Ascending aorta (tissue), 2 donors: ENCODE measurements around the gene KANSL2. TPM values are rescaled to one million over a fixed set of nuclear protein-coding genes. Genes with fewer than 3 reads are reported as not detected.
"Not testable (repeated sequence)": the region's sequence is repeated elsewhere in the genome, so short reads cannot be mapped to it uniquely, and the experiment has no call there.

Experiments
- DNase-seq, 2 donors: peaks; one replicate each; pipeline ENCODE4 v3.0.0-alpha.2; 2019; ENCODE audit warnings: low spot score in 2 of 2
- H3K27ac ChIP-seq, 2 donors: fragments of 200-600 bp; sonication (generic); one replicate each; pipeline ENCODE4 v1.5.1; 2016 to 2017; ENCODE audit warnings: mild to moderate bottlenecking in 1 of 2
- H3K27me3 ChIP-seq: fragments of 200-600 bp; sonication (generic); one replicate; pipeline ENCODE4 v1.5.1; 2017
- H3K36me3 ChIP-seq, 2 donors: fragments of 200-600 bp; sonication (generic); one replicate each; pipeline ENCODE4 v1.5.1; 2016
- H3K4me1 ChIP-seq, 2 donors: fragments of 200-600 bp; sonication (generic); one replicate each; pipeline ENCODE4 v1.5.1; 2016 to 2017; ENCODE audit warnings: mild to moderate bottlenecking in 1 of 2
- H3K4me3 ChIP-seq, 2 donors: fragments of 200-600 bp; sonication (generic); one replicate each; pipeline ENCODE4 v1.5.1; 2016 to 2017; ENCODE audit warnings: mild to moderate bottlenecking in 1 of 2
- H3K9me3 ChIP-seq, 2 donors: fragments of 200-600 bp; sonication (generic); one replicate each; pipeline ENCODE4 v1.5.1; 2016
- intact Hi-C: fragments of 100-400 bp; cut with DNase I; formaldehyde crosslinking; loops from one replicate; pipeline ENCODE4 v1.15.1; 2023
- total RNA-seq: library from RNA; depleted of rRNA; stranded (reverse); fragments of >200 nt; gene quantifications from one replicate; pipeline ENCODE4 v1.1.0, GENCODE V29; 2016
- TF ChIP-seq, protein P1 (sequence below), 3 experiments: fragments of 200-600 bp in 2 of 3; fragments of 450-650 bp in 1 of 3; sonication (generic) in 2 of 3; IDR thresholded peaks; one replicate each; pipeline ENCODE4 v1.5.1; 2016 to 2019; ENCODE audit warnings: antibody characterized with exemption in 3 of 3, mild to moderate bottlenecking in 1 of 3, moderate library complexity in 1 of 3

The KANSL2 gene
- total RNA-seq, 1 donor from 2014 or later, result 30.1 TPM

DNA sequence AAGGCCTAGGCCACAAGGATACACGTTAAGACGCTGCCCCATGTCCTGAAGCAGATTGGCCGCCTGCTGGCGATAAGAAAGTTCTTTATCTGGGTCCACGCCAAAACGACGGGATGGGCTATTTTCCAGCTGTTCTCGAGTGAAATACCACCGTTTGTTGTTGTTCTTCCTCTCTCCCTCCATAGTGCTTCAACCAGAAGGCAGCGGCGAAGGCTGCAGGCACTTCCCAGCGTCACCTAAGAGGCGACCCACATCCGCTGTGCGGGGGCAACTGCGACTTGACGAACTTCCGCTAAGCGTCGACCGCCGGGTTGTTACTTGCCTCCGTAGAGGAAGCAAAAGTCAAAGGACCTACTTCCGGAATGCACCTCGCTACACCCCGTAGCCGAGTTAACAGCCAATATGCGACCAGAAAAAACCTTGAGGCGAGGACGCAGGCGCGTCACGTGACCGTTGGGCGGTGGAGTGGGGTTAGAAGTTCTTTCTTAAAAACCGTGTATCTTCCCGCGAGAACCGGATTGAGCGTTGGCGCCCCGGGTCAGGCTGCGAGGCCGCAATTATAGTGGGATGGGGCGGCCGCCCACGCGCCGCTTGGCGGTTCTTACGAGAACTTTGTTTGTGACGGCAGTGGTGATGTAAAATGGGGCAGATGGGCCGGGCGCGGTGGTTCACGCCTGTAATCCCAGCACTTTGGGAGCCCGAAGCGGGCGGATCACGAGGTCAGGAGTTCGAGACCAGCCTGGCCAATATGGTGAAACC lies 34.6 kb upstream of the KANSL2 start, which contains the start of gene CCNT1:
CCNT1 (minus strand) TSS at position 215 of the 759 bp plus-strand sequence; CDS start at position 183, 32 bp downstream.
- H3K36me3 ChIP-seq, result peaks cover 5 to 9% of the 10 kb centered on the region in 2 donors
- TF ChIP-seq, protein P1, sequence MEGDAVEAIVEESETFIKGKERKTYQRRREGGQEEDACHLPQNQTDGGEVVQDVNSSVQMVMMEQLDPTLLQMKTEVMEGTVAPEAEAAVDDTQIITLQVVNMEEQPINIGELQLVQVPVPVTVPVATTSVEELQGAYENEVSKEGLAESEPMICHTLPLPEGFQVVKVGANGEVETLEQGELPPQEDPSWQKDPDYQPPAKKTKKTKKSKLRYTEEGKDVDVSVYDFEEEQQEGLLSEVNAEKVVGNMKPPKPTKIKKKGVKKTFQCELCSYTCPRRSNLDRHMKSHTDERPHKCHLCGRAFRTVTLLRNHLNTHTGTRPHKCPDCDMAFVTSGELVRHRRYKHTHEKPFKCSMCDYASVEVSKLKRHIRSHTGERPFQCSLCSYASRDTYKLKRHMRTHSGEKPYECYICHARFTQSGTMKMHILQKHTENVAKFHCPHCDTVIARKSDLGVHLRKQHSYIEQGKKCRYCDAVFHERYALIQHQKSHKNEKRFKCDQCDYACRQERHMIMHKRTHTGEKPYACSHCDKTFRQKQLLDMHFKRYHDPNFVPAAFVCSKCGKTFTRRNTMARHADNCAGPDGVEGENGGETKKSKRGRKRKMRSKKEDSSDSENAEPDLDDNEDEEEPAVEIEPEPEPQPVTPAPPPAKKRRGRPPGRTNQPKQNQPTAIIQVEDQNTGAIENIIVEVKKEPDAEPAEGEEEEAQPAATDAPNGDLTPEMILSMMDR (IDR thresholded peaks at IDR 0.05), result peak in 2 of 3 experiments; percentile 10 to 17
- intact Hi-C loops, result loop anchor here (1.0 to 10.0 kb wide), 5 partner anchors 34 to 814 kb away; partner anchors contain the start of genes ADCY6, ARF3, KANSL2 and TUBA1C
- peak within 1 kb of the TSS; percentile 89 to 99 for H3K27ac ChIP-seq
- peak; percentile 98 to 100 for DNase-seq
- H3K27me3 ChIP-seq, result no peaks in the 10 kb centered on the region
- H3K4me1 ChIP-seq, result peaks cover 8 to 16% of the 10 kb centered on the region in 2 donors
- peak within 1 kb of the TSS; percentile 73 to 99 for H3K4me3 ChIP-seq
- H3K9me3 ChIP-seq, result peaks cover 0 to 9% of the 10 kb centered on the region in 2 donors

DNA sequence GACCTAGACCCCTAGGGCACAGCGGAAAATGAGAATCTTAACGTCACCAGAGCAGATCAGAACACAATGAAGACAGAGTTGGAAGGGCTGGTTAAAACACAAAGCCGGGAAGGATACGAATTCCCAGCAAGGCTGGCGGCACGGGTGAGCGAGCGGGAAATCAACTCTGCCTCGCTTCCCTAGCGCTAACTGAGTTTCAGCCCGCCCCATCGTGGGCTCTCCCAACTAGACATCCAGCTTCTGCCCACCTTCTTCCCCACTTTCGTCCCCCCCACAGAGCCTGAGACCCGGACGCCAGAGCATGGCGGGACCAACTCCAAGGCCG lies 34.1 kb upstream of the KANSL2 start:
- Histone ChIP-seq H3K9me3 (peaks cover 0 to 9% of the 10 kb centered on the region in 2 donors), H3K36me3 (peaks cover 6 to 14% of the 10 kb centered on the region in 2 donors), H3K4me3 (peak overlapping the region; percentile 73 to 99), H3K27ac (peak overlapping the region; percentile 89 to 99), H3K27me3 (no peaks in the 10 kb centered on the region), H3K4me1 (peaks cover 8 to 16% of the 10 kb centered on the region in 2 donors)
- intact Hi-C loops, result loop anchor here (1.0 to 10.0 kb wide), 5 partner anchors 34 to 814 kb away; partner anchors contain the start of genes ADCY6, ARF3, KANSL2 and TUBA1C
- DNase-seq, result no peak
- TF ChIP-seq, protein P1 (IDR thresholded peaks at IDR 0.05), result no peak

DNA sequence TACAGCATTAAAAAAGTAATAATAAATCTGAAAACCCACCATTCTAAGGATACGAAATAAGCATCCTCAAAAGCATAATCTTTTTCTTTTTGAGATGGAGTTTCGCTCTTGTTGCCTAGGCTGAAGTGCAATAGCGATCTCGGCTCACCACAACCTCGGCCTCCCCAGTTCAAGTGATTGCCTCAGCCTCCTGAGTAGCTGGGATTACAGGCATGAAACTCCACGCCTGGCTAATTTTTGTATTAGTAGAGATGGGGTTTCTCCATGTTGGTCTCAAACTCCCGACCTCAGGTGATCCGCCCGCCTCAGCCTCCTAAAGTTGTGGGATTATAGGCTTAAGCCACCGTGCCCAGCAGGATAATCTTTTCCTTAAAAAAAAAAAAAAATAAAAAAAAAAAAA lies 30.2 kb upstream of the KANSL2 start:
- H3K9me3 ChIP-seq, result no peaks in the 10 kb centered on the region
- intact Hi-C loops, result loop anchor here (10.0 kb wide), 1 partner anchor 553 kb away; the partner anchor contains the start of gene TUBA1C
- peaks cover 12 to 32% of the 10 kb centered on the region in 2 donors for H3K36me3 ChIP-seq
- H3K4me1 ChIP-seq, result peaks cover 8 to 19% of the 10 kb centered on the region in 2 donors
- H3K27ac ChIP-seq, result no peak overlapping the region
- TF ChIP-seq, protein P1 (IDR thresholded peaks at IDR 0.05), result no peak
- no peaks in the 10 kb centered on the region for H3K27me3 ChIP-seq
- DNase-seq, result no peak
- H3K4me3 ChIP-seq, result no peak overlapping the region

DNA sequence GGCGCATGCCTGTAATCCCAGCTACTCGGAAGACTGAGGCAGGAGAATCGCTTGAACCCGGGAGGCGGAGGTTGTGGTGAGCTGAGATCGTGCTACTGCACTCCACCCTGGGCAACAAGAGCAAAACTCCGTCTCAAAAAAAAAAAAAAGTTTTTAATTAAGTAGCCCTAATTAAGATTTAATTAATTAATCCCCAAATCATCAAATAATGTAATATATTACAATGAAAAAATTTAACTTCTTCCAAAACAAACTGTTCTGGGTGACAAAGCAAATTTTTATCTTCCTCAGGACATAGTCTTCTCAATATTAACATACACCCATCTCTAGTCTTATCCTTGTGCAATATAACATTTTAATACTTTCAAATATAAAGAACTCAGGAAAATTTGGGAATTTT lies 16.8 kb upstream of the KANSL2 start:
- intact Hi-C loops, H3K27me3 ChIP-seq, H3K9me3 ChIP-seq, H3K4me3 ChIP-seq, H3K27ac ChIP-seq, DNase-seq, H3K4me1 ChIP-seq: not testable (repeated sequence)
- peaks cover 54 to 65% of the 10 kb centered on the region in 2 donors for H3K36me3 ChIP-seq

DNA sequence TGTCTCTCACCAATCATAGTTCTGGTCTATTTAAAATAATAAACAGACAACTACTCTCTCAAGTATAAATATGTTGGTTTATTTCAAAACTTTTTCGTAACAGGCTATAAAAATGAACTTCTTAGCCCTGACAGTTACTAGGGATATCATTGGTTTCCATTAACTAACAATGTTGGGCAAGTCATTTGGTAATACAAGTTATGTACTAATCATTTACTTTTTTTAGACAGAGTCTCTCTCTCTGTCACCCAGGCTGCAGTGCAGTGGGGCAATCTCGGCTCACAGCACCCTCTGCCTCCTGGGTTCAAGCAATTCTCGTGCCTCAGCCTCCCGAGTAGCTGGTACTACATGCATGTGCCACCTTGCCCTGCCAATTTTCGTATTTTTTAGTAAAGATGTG lies 14.6 kb upstream of the KANSL2 start:
- peaks cover 51 to 70% of the 10 kb centered on the region in 2 donors for H3K36me3 ChIP-seq
- TF ChIP-seq, protein P1 (IDR thresholded peaks at IDR 0.05), result no peak
- intact Hi-C loops, result no loop called here

DNA sequence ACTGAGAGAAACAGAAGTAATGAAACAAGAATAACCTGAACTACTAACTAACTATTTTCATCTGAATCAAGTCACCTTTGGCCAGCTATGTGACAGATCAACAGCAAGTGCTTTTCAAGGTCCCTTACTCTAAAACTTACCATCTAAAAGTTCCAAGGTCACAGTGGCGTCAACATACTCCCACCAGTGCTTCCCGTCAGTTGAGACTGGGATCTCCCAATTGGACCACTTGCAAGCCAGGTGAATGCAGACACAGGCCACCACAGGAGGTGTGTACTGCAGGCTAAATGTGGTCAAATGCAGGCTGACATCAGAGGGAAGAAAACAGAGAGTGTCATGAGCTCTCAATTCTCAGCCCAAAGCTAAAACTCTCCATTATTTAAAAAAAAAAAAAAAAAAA lies 13.8 kb upstream of the KANSL2 start:
- DNase-seq, result no peak
- H3K27ac ChIP-seq, result no peak overlapping the region
- H3K4me1 ChIP-seq, result peaks cover 0 to 4% of the 10 kb centered on the region in 2 donors
- TF ChIP-seq, protein P1 (IDR thresholded peaks at IDR 0.05), result no peak
- no peak overlapping the region for H3K4me3 ChIP-seq
- no peaks in the 10 kb centered on the region for H3K27me3 ChIP-seq
- H3K9me3 ChIP-seq, result no peaks in the 10 kb centered on the region
- peaks cover 51 to 73% of the 10 kb centered on the region in 2 donors for H3K36me3 ChIP-seq
- intact Hi-C loops, result no loop called here

More for the DNA sequence above, 14.6 kb upstream of the KANSL2 start:
- Histone ChIP-seq H3K27ac (no peak overlapping the region), H3K27me3 (no peaks in the 10 kb centered on the region), H3K4me3 (no peak overlapping the region), H3K9me3 (no peaks in the 10 kb centered on the region), H3K4me1 (peaks cover 0 to 4% of the 10 kb centered on the region in 2 donors)
- DNase-seq, result no peak
